Forelimb muscle (tissue), 1 donor: ENCODE results near the gene PLEKHG5. TPM values are rescaled to one million over a fixed set of nuclear protein-coding genes. Genes with fewer than 3 reads are reported as not detected.

Experiments used
- DNase-seq: peaks from one replicate; pipeline ENCODE4 v3.0.0-alpha.2; 2013; ENCODE audit warnings: low read depth
- polyA plus RNA-seq: library from polyadenylated mRNA; unstranded; fragments of 120-200 nt; gene quantifications from one replicate; pipeline ENCODE4 v1.2.1, GENCODE V29; 2013; ENCODE audit not compliant: insufficient read length

The PLEKHG5 gene
- polyA plus RNA-seq, 1 donor: 10.6 TPM

DNA sequence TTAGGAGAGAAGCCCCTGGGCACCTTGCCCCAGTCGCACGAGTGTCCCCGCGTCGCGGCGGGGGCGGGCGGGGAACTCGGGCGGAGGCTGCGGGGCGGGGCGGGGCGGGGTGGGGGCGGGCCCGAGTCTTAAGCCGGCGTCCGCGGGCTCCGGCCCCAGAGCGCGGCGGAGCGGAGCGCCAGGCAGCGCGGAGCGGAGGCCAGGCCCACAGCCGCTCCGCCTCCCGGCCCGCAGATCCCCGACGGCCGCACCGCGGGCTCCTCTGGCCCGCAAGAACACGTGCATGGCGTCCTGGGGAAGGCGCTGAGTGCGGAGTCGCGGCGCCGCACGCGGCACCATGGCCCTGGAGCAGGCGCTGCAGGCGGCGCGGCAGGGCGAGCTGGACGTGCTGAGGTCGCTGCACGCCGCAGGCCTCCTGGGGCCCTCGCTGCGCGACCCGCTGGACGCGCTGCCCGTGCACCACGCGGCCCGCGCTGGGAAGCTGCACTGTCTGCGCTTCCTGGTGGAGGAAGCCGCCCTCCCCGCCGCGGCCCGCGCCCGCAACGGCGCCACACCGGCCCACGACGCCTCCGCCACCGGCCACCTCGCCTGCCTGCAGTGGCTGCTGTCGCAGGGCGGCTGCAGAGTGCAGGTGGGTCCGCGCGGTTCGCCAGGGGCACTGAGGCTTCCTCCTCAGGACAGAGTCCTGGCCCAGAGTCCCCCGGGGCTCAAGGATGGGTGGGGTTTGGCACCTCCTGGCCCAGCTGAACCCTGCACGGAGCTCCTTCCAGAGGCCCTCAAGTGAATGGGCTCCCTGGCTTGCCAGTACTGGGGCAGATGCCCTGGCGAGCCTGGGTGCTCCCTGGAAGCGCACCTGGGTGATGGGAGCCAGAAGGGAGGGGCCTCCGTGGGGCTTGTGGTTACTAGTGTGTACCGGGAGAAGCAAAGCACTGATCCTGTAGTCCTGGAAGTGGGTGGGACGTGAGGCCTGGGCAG is 66.6 kb downstream of the PLEKHG5 start, which contains the start of gene ESPN:
Gene ESPN (plus strand): TSS at position 158 of the 975 bp plus-strand sequence. CDS start 180 bp downstream, at position 338.
- no peak for DNase-seq

DNA sequence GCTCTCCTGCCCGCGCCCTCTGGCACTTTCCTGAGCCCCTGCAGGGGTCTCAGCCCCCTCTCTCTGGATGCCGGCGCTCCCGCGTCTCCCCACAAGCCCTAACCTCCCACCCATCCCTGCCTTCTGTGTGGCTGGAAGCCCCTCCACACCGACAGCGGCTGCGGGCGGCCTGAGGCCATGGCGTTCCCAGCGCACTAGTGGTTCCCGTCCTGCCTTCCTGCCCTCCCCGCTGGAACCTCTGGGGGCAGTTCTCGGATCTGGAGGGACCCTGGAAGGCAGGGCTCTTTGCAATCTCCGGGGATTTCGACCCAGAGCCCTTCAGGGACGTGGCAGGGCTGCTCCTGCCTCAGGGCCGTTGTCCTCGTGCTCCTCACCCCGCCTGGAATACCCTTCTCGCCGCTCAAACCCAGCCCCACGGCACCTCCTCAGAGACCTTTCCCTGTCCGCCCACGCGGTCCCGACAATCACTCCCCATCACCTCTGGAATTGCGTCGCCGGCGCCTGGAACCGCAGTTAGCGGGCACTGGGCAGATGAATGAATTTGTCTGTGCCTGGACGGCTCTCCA is 67.4 kb downstream of the PLEKHG5 start:
- DNase-seq: no peak

- no peak for DNase-seq
Observed at GRCh38 chr1:6423321-6423999, 68.0 kb downstream of the PLEKHG5 start.

- no peak for DNase-seq
Observed at GRCh38 chr1:6421266-6421665, 70.2 kb downstream of the PLEKHG5 start.

DNA sequence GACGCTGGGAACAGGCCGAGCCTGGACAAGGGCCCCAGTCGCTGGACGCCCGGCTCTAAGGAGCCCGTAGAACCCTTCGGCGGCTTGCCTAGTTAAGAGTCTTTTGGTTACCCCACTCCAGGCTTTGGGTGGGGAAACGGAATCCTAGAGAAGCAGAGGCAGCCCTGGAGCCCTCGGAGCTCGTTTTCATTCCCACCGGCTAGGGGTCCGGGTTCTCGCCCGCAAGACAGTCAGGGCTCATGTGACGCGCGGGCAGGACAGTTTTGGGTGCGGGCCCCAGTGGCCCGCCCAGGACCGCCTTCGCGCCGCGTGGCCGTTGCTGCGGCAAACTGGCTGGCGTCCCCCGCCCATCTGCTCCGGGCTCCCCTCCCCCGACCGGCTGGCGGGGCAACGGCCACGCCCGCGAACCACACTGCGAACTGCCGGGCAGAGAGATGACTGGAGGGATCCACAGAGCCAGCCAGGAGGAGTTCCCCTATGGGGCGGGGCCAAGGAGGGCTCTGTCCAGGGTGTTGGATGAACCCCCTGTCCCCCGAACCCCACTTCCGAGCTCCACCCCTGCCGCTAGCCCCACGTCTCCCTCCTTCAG is 70.9 kb downstream of the PLEKHG5 start:
- DNase-seq: no peak

DNA sequence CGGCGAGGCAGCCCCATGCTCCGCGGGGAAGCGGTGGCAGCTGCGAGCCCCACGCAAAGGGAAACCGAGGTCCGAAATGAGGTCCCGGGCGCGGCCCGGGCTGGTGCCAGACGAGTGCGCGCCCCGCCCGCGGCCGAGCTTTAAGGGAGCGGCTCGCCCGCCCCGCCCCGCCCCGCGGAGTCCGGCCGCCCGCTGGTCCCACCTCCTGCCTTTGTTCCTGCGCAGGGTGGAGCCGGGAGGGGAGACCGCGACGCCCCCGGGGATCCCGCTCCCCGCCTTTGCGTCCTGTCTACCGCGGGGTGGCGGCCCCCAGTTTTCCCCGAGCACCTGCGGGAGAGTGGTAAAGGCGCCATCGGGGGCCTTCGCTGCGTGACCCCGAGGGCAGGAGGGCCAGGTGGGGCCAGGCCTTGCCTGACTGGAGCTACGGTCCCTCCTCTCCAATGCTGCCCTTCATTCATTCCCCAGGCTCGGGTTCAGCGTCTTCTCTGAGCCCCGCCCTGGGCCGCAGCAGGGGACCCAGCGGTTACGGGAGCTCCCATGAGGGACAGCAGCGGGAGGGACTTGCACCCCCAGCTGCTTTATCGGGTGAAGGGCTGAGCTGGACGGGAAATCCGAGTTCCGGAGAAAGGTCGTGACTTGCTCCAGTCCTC is 71.5 kb downstream of the PLEKHG5 start, which contains the start of gene HES2:
Gene HES2 (minus strand): TSS at position 116 of the 650 bp plus-strand sequence. CDS start 99 bp downstream, at position 17.
- DNase-seq: no peak

- no peak for DNase-seq
Observed at GRCh38 chr1:6419397-6419803, 72.1 kb downstream of the PLEKHG5 start.

GRCh38 chr1:6418668-6419396 is 72.6 kb downstream of the PLEKHG5 start:
- no peak for DNase-seq

DNA sequence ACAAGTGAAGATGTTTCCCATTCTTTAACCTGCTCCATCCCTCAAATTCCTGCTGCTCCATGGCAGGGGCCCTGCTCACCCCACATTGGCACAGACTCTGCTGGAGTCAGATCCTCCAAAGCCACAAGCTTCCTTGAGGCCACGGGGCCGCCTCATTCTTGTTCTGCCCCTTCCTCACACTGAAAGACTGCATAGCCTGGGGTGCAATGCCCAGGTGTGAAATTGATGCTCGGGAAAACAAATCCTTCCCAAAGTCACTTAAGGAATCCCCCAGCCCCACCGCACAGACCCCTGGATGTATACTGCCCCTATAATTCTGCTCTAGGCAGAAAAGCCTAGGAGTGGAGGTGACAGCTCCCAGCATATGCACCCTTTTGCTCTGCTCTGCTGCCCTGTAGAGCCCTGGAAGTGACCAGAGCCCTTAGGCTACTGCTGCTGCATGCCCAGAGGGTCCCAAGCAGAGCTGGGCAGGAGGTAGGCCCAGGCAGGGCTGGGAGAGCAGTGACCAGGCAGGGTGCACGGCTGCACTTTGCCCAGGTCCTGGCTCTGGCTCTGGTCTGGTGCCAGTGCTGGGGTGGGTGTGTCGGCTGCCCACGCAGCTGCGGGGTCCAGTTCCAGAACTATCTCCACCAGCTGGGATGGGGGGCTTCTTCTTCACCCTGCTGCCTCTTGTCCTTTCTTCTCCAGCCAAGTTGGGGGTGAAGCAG is 73.4 kb downstream of the PLEKHG5 start:
- DNase-seq: no peak

Other genes starting within 250 kb of the PLEKHG5 start
- not detected for gene HES3, start 247.5 kb downstream of the PLEKHG5 start, polyA plus RNA-seq
- gene GPR153, start 230.6 kb downstream of the PLEKHG5 start, polyA plus RNA-seq: 17.2 TPM
- gene ACOT7, start 97.9 kb downstream of the PLEKHG5 start, polyA plus RNA-seq: 13.4 TPM
- gene HES2, start 71.7 kb downstream of the PLEKHG5 start, polyA plus RNA-seq: not detected
- 3.0 TPM for gene ESPN, start 66.9 kb downstream of the PLEKHG5 start, polyA plus RNA-seq
- 10.4 TPM for gene TNFRSF25, start 25.5 kb downstream of the PLEKHG5 start, polyA plus RNA-seq
- 13.6 TPM for gene NOL9, start 62.8 kb upstream of the PLEKHG5 start, polyA plus RNA-seq
- gene TAS1R1, start 63.6 kb upstream of the PLEKHG5 start, polyA plus RNA-seq: 5.5 TPM
- gene ZBTB48, start 88.3 kb upstream of the PLEKHG5 start, polyA plus RNA-seq: 23.8 TPM
- 41.1 TPM for gene KLHL21, start 111.2 kb upstream of the PLEKHG5 start, polyA plus RNA-seq
- 18.4 TPM for gene PHF13, start 122.1 kb upstream of the PLEKHG5 start, polyA plus RNA-seq
- gene THAP3, start 133.2 kb upstream of the PLEKHG5 start, polyA plus RNA-seq: 16.8 TPM
- gene DNAJC11, start 210.1 kb upstream of the PLEKHG5 start, polyA plus RNA-seq: 35.0 TPM